Kasumi-1 (cell line): ENCODE results near the gene RFT1.
"Not testable (repeated sequence)": the region's sequence is repeated elsewhere in the genome, so short reads cannot be mapped to it uniquely, and the experiment has no call there.

Experiments used
- DNase-seq, 2 experiments: peaks; one replicate each; lab custom pipeline; 2025; lab: John Stamatoyannopoulos, UW

Gene RFT1

GRCh38 chr3:53067567-53067966 is 62.7 kb downstream of the RFT1 start:
- no peak for DNase-seq

GRCh38 chr3:53065841-53066480 is 64.3 kb downstream of the RFT1 start:
- no peak for DNase-seq

GRCh38 chr3:53062905-53063304 is 67.3 kb downstream of the RFT1 start:
- DNase-seq, result no peak

- peak; percentile 37 to 39 for DNase-seq
Measured at GRCh38 chr3:53056442-53056841, 73.8 kb downstream of the RFT1 start.

- not testable (repeated sequence) for DNase-seq
Measured at GRCh38 chr3:53054233-53054632, 76.0 kb downstream of the RFT1 start.

GRCh38 chr3:53051929-53052328 is 78.3 kb downstream of the RFT1 start:
- DNase-seq, result no peak

- no peak for DNase-seq
Measured at GRCh38 chr3:53049987-53050386, 80.2 kb downstream of the RFT1 start.

- peak; percentile 71 to 74 for DNase-seq
Measured at GRCh38 chr3:53046171-53047170, 83.8 kb downstream of the RFT1 start.

- DNase-seq, result peak; percentile 20 to 38
Measured at GRCh38 chr3:53045518-53046170, 84.6 kb downstream of the RFT1 start, which contains the start of gene SFMBT1. TSS of gene SFMBT1 (minus strand) at chr3:53046073. CDS start at chr3:52969128, 76,945 bp downstream.

- peak; percentile 33 to 50 for DNase-seq
Measured at GRCh38 chr3:53044711-53045517, 85.3 kb downstream of the RFT1 start.

- DNase-seq, result peak in 1 of 2 experiments; percentile 50
Measured at GRCh38 chr3:53044371-53044710, 85.9 kb downstream of the RFT1 start.

- no peak for DNase-seq
Measured at GRCh38 chr3:53043738-53044137, 86.5 kb downstream of the RFT1 start.

- DNase-seq, result no peak
Measured at GRCh38 chr3:53042651-53043050, 87.6 kb downstream of the RFT1 start.

GRCh38 chr3:53040351-53040820 is 89.8 kb downstream of the RFT1 start:
- no peak for DNase-seq

GRCh38 chr3:53039376-53039752 is 90.9 kb downstream of the RFT1 start:
- no peak for DNase-seq

- no peak for DNase-seq
Measured at GRCh38 chr3:53038679-53039375, 91.4 kb downstream of the RFT1 start.
